HCT116 (cell line): ENCODE measurements around the gene ACTG2. TPM values are rescaled to one million over a fixed set of nuclear protein-coding genes. Genes with fewer than 3 reads are reported as not detected.
"Not testable (repeated sequence)": the region's sequence is repeated elsewhere in the genome, so short reads cannot be mapped to it uniquely, and the experiment has no call there.

Experiments used
- ATAC-seq: fragments of 200-7000 bp; cut with Tn5 transposase; 2 replicates; pipeline ENCODE4 v1.9.1; 2020; ENCODE audit warnings: mild to moderate bottlenecking, moderate library complexity
- BruUV-seq: library from RNA; stranded (reverse); fragments of 400-500 nt; replicated peaks from 2 replicates; lab custom pipeline; 2021; lab: Mats Ljungman, UMichigan
- CTCF ChIA-PET: fragments of 300-600 bp; sonication (Branson Sonifier 250); formaldehyde crosslinking; loops from one replicate; lab custom pipeline; 2021; ENCODE audit warnings: antibody characterized with exemption; lab: Charles Lee
- POLR2A ChIA-PET: fragments of 300-600, 350-600 bp; sonication (Branson Sonifier 250); formaldehyde crosslinking; loops from one replicate; lab custom pipeline; 2021; ENCODE audit warnings: antibody characterized with exemption; lab: Charles Lee
- RAD21 ChIA-PET, 2 experiments: fragments of 300-600 bp; sonication (Branson Sonifier 250); formaldehyde crosslinking; loops; one replicate each; lab custom pipeline; 2023; ENCODE audit warnings: low total read pairs in 2 of 2; ENCODE audit not compliant: uncharacterized antibody in 2 of 2, unreplicated experiment in 2 of 2, low non-redundant PET in 1 of 2; lab: Charles Lee
- DNase-seq: peaks from one replicate; pipeline ENCODE4 v3.0.0-alpha.2; 2010; ENCODE audit warnings: low read depth, low spot score
- H2AFZ ChIP-seq: fragments of 200-600 bp; shearing (Covaris generic), sonication (generic); 2 replicates; pipeline ENCODE4 v1.6.1; 2017; ENCODE audit warnings: low read depth, mixed run types, mixed read lengths, antibody characterized with exemption, low read length; ENCODE audit not compliant: poor library complexity, severe bottlenecking
- H3K27ac ChIP-seq: 2 replicates; pipeline ENCODE4 v1.5.1; 2012; ENCODE audit warnings: low read depth, low read length
- H3K27me3 ChIP-seq: fragments of 200-600 bp; sonication (generic); 2 replicates; pipeline ENCODE4 v1.6.1; 2016; ENCODE audit warnings: mixed run types, low read length, mixed read lengths; ENCODE audit not compliant: insufficient read depth
- H3K36me3 ChIP-seq, 2 experiments: fragments of 200-500 bp in 1 of 2; fragments of 200-600 bp in 1 of 2; sonication (Bioruptor generic) in 1 of 2; sonication (generic) in 1 of 2; 2 replicates each; pipeline versions ENCODE4 v1.5.1 to v1.6.1; 2014 to 2016; ENCODE audit warnings: low read length in 2 of 2, inconsistent platforms in 1 of 2, mixed read lengths in 1 of 2, mixed run types in 1 of 2; ENCODE audit not compliant: insufficient read depth in 2 of 2, control insufficient read depth in 1 of 2
- H3K4me1 ChIP-seq, 2 experiments: fragments of 200-600 bp in 1 of 2; sonication (generic) in 1 of 2; 2 replicates each; pipeline versions ENCODE4 v1.5.1 to v1.6.1; 2012 to 2017; ENCODE audit warnings: low read length in 2 of 2, inconsistent platforms in 1 of 2, mild to moderate bottlenecking in 1 of 2, mixed read lengths in 1 of 2, mixed run types in 1 of 2, moderate library complexity in 1 of 2; ENCODE audit not compliant: insufficient read depth in 2 of 2, control insufficient read depth in 1 of 2
- H3K4me2 ChIP-seq: fragments of 200-600 bp; sonication (generic); 2 replicates; pipeline ENCODE4 v1.6.1; 2017; ENCODE audit warnings: mixed run types, low read length, mixed read lengths
- H3K4me3 ChIP-seq, 2 experiments: fragments of 200-600 bp in 1 of 2; sonication (generic) in 1 of 2; replicated peaks in 1 of 2; 2 replicates each; pipeline ENCODE4 v1.5.1; 2011 to 2016; ENCODE audit warnings: low read length in 2 of 2, control low read depth in 1 of 2, low read depth in 1 of 2, mild to moderate bottlenecking in 1 of 2, mixed read lengths in 1 of 2, mixed run types in 1 of 2
- H3K79me2 ChIP-seq: fragments of 200-600 bp; sonication (generic); 2 replicates; pipeline ENCODE4 v1.6.1; 2017; ENCODE audit warnings: mild to moderate bottlenecking, mixed run types, low read length, moderate library complexity, mixed read lengths; ENCODE audit not compliant: insufficient read depth
- H3K9ac ChIP-seq: fragments of 200-600 bp; sonication (generic); 2 replicates; pipeline ENCODE4 v1.6.1; 2016; ENCODE audit warnings: low read length, mixed read lengths
- H3K9me2 ChIP-seq: fragments of 200-600 bp; sonication (generic), shearing (Covaris generic); 2 replicates; pipeline ENCODE4 v1.6.1; 2017; ENCODE audit warnings: mixed run types, mild to moderate bottlenecking, moderate library complexity; ENCODE audit not compliant: insufficient read depth
- H3K9me3 ChIP-seq, 2 experiments: fragments of 200-500 bp in 1 of 2; fragments of 200-600 bp in 1 of 2; sonication (Bioruptor generic) in 1 of 2; sonication (generic) in 1 of 2; 2 replicates each; pipeline ENCODE4 v1.6.1; 2014 to 2017; ENCODE audit warnings: low read length in 2 of 2, mixed read lengths in 2 of 2, inconsistent platforms in 1 of 2, low read depth in 1 of 2, mild to moderate bottlenecking in 1 of 2, mixed run types in 1 of 2, moderate library complexity in 1 of 2; ENCODE audit not compliant: control insufficient read depth in 1 of 2, insufficient read depth in 1 of 2
- H4K20me1 ChIP-seq: fragments of 200-600 bp; sonication (generic), shearing (Covaris generic); 2 replicates; pipeline ENCODE4 v1.6.1; 2017; ENCODE audit warnings: mixed run types, mild to moderate bottlenecking, moderate library complexity; ENCODE audit not compliant: insufficient read depth
- CEBPB ChIP-seq: IDR thresholded peaks from 2 replicates; pipeline ENCODE4 v1.6.1; 2012; ENCODE audit warnings: low read depth
- EGR1 ChIP-seq: IDR thresholded peaks from 2 replicates; pipeline ENCODE4 v1.6.1; 2012; ENCODE audit warnings: low read depth
- ELF1 ChIP-seq: IDR thresholded peaks from 2 replicates; pipeline ENCODE4 v1.6.1; 2012; ENCODE audit warnings: low read depth, borderline replicate concordance
- EZH2 ChIP-seq: fragments of 200-600 bp; sonication (generic); IDR thresholded peaks from 2 replicates; pipeline ENCODE4 v1.6.1; 2017; ENCODE audit warnings: antibody characterized with exemption, mixed run types
- POLR2A ChIP-seq: IDR thresholded peaks from 2 replicates; pipeline ENCODE4 v1.7.0; 2011; ENCODE audit warnings: borderline replicate concordance; ENCODE audit not compliant: insufficient read depth, insufficient read length; ENCODE audit errors: extremely low read depth
- SIN3A ChIP-seq: IDR thresholded peaks from 2 replicates; pipeline ENCODE4 v1.6.1; 2012; ENCODE audit warnings: low read depth
- YY1 ChIP-seq: IDR thresholded peaks from 2 replicates; pipeline ENCODE4 v1.6.1; 2011; ENCODE audit warnings: low read length, low read depth, moderate library complexity, mild to moderate bottlenecking; ENCODE audit not compliant: insufficient replicate concordance; ENCODE audit errors: extremely low read depth
- ZBTB33 ChIP-seq: IDR thresholded peaks from 2 replicates; pipeline ENCODE4 v1.6.1; 2011; ENCODE audit warnings: mild to moderate bottlenecking, low read length, moderate library complexity; ENCODE audit not compliant: insufficient replicate concordance; ENCODE audit errors: extremely low read depth
- ZFX ChIP-seq: fragments of 450-650 bp; IDR thresholded peaks from 2 replicates; pipeline ENCODE4 v1.6.1; 2017
- ZNF274 ChIP-seq: fragments of 200-500 bp; sonication (Bioruptor generic); IDR thresholded peaks from 2 replicates; pipeline ENCODE4 v1.6.1; 2014; ENCODE audit warnings: mild to moderate bottlenecking, low read depth, low read length, inconsistent platforms
- intact Hi-C: fragments of 100-400 bp; cut with micrococcal nuclease; formaldehyde crosslinking; loops from 2 replicates; pipeline ENCODE4 v1.10.0; 2022
- total RNA-seq: library from RNA; stranded (reverse); gene quantifications from one replicate; pipeline ENCODE4 v1.2.1, GENCODE V29; 2021; ENCODE audit not compliant: unreplicated experiment
- TF ChIP-seq, protein P1 (sequence below), 3 experiments: fragments of 200-600 bp in 1 of 3; sonication (generic) in 1 of 3; IDR thresholded peaks in 2 of 3; conservative IDR thresholded peaks in 1 of 3; 2 replicates each; pipeline ENCODE4 v1.5.1; 2012 to 2017; ENCODE audit warnings: low read depth in 2 of 3, low read length in 2 of 3, antibody characterized with exemption in 1 of 3, borderline replicate concordance in 1 of 3, control low read depth in 1 of 3, mild to moderate bottlenecking in 1 of 3, mixed read lengths in 1 of 3, mixed run types in 1 of 3, moderate library complexity in 1 of 3; ENCODE audit not compliant: insufficient read depth in 1 of 3
- TF ChIP-seq, protein P2 (sequence below): IDR thresholded peaks from 2 replicates; pipeline ENCODE4 v1.6.1; 2012; ENCODE audit warnings: low read depth

Gene ACTG2
- total RNA-seq, 1 experiment from 2014 or later = 0.89 TPM

DNA sequence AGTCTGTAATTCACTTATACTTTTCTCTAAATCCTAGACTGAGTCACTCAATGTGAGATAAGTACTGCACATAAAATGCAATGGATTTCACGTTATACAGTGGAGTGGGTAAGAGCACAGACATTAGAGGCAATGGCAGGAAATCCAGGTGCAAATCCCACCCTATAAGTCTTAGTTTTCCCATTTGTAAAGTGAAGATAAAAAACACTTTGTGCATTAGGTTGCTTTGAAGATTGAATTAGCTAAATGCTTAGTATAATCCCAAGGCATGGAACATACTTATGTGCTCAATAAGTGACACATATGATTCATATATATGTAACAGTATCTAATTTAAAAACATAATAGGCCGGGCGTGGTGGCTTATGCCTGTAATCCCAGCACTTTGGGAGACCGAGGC, 10.5 kb downstream of the ACTG2 start:
- TF ChIP-seq CEBPB (no peak), SIN3A (no peak), ZFX (no peak), POLR2A (no peak), EZH2 (no peak), ELF1 (no peak), ZBTB33 (no peak), YY1 (no peak), EGR1 (no peak), ZNF274 (no peak)
- TF ChIP-seq, protein P1, sequence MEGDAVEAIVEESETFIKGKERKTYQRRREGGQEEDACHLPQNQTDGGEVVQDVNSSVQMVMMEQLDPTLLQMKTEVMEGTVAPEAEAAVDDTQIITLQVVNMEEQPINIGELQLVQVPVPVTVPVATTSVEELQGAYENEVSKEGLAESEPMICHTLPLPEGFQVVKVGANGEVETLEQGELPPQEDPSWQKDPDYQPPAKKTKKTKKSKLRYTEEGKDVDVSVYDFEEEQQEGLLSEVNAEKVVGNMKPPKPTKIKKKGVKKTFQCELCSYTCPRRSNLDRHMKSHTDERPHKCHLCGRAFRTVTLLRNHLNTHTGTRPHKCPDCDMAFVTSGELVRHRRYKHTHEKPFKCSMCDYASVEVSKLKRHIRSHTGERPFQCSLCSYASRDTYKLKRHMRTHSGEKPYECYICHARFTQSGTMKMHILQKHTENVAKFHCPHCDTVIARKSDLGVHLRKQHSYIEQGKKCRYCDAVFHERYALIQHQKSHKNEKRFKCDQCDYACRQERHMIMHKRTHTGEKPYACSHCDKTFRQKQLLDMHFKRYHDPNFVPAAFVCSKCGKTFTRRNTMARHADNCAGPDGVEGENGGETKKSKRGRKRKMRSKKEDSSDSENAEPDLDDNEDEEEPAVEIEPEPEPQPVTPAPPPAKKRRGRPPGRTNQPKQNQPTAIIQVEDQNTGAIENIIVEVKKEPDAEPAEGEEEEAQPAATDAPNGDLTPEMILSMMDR (IDR thresholded peaks at IDR 0.05 in 2 of 3, conservative IDR thresholded peaks at IDR 0.05 in 1 of 3; ENCODE audit: borderline replicate concordance in 1 of 3, insufficient read depth in 1 of 3, low read depth in 2 of 3, low read length in 2 of 3) = no peak
- TF ChIP-seq, protein P2, sequence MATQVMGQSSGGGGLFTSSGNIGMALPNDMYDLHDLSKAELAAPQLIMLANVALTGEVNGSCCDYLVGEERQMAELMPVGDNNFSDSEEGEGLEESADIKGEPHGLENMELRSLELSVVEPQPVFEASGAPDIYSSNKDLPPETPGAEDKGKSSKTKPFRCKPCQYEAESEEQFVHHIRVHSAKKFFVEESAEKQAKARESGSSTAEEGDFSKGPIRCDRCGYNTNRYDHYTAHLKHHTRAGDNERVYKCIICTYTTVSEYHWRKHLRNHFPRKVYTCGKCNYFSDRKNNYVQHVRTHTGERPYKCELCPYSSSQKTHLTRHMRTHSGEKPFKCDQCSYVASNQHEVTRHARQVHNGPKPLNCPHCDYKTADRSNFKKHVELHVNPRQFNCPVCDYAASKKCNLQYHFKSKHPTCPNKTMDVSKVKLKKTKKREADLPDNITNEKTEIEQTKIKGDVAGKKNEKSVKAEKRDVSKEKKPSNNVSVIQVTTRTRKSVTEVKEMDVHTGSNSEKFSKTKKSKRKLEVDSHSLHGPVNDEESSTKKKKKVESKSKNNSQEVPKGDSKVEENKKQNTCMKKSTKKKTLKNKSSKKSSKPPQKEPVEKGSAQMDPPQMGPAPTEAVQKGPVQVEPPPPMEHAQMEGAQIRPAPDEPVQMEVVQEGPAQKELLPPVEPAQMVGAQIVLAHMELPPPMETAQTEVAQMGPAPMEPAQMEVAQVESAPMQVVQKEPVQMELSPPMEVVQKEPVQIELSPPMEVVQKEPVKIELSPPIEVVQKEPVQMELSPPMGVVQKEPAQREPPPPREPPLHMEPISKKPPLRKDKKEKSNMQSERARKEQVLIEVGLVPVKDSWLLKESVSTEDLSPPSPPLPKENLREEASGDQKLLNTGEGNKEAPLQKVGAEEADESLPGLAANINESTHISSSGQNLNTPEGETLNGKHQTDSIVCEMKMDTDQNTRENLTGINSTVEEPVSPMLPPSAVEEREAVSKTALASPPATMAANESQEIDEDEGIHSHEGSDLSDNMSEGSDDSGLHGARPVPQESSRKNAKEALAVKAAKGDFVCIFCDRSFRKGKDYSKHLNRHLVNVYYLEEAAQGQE = no peak
- ChIA-PET RAD21 (no interaction called here), CTCF (no interaction called here), POLR2A (no interaction called here)
- ATAC-seq (no peak), DNase-seq (no peak)
- H3K9me2 ChIP-seq = no peaks in the 10 kb centered on the region
- H4K20me1 ChIP-seq = no peaks in the 10 kb centered on the region
- no peaks in the 10 kb centered on the region for H3K79me2 ChIP-seq
- no peak overlapping the region for H3K4me2 ChIP-seq
- H3K36me3 ChIP-seq = no peaks in the 10 kb centered on the region
- H3K9ac ChIP-seq = no peak overlapping the region
- no peak overlapping the region for H3K27ac ChIP-seq
- intact Hi-C loops = no loop called here
- no TSS peak for BruUV-seq
- no peaks in the 10 kb centered on the region for H3K4me1 ChIP-seq
- H3K4me3 ChIP-seq = no peak overlapping the region
- H3K27me3 ChIP-seq = no peaks in the 10 kb centered on the region
- no peak overlapping the region for H2AFZ ChIP-seq
- H3K9me3 ChIP-seq = no peaks in the 10 kb centered on the region

- H3K36me3 ChIP-seq, ATAC-seq, H3K79me2 ChIP-seq, H3K9me2 ChIP-seq, H3K4me3 ChIP-seq, CTCF ChIA-PET, H2AFZ ChIP-seq, H3K4me1 ChIP-seq, H3K9ac ChIP-seq, BruUV-seq, H3K4me2 ChIP-seq, H3K9me3 ChIP-seq, H3K27me3 ChIP-seq, intact Hi-C loops, DNase-seq, H3K27ac ChIP-seq, H4K20me1 ChIP-seq, POLR2A ChIA-PET: not testable (repeated sequence)
- RAD21 ChIA-PET = interaction anchor here in 1 of 2 experiments (0.7 kb wide), 1 partner anchor 77 kb away, joined by 4 read pairs; no protein-coding TSS in a partner anchor
These were observed 11.3 kb downstream of the ACTG2 start for GRCh38 chr2:73903949-73904613.
